PC-3 (cell line): Measurements from ENCODE around the gene AARSD1. TPM values are rescaled to one million over a fixed set of nuclear protein-coding genes. Genes with fewer than 3 reads are reported as not detected.

Experiments used
- ATAC-seq: fragments of 200-7000 bp; cut with Tn5 transposase; 2 replicates; pipeline ENCODE4 v1.9.1; 2020; ENCODE audit warnings: mild to moderate bottlenecking, moderate library complexity
- BruUV-seq: library from RNA; stranded (reverse); fragments of 400-500 nt; replicated peaks from 2 replicates; lab custom pipeline; 2021; lab: Mats Ljungman, UMichigan
- CTCF ChIA-PET: fragments of 300-600 bp; sonication (Branson Sonifier 250); formaldehyde crosslinking; loops from one replicate; lab custom pipeline; 2022; ENCODE audit warnings: antibody characterized with exemption; lab: Charles Lee
- POLR2A ChIA-PET: fragments of 300-600 bp; sonication (Branson Sonifier 250); formaldehyde crosslinking; loops from one replicate; lab custom pipeline; 2022; ENCODE audit warnings: antibody characterized with exemption; ENCODE audit not compliant: unreplicated experiment; lab: Charles Lee
- DNase-seq: peaks from one replicate; pipeline ENCODE4 v3.0.0-alpha.2; 2015
- H2AFZ ChIP-seq: fragments of 300-600 bp; sonication (generic); 2 replicates; pipeline ENCODE4 v1.6.0; 2016; ENCODE audit warnings: antibody characterized with exemption, low read length
- H3F3A ChIP-seq: fragments of 300-600 bp; sonication (generic); one replicate; pipeline ENCODE4 v1.6.0; 2017; ENCODE audit warnings: antibody characterized with exemption, low read length, control low read depth, mild to moderate bottlenecking; ENCODE audit not compliant: unreplicated experiment
- H3K27ac ChIP-seq: fragments of 300-600 bp; sonication (generic); 2 replicates; pipeline ENCODE4 v1.5.1; 2016; ENCODE audit warnings: mild to moderate bottlenecking, low read length
- H3K27me3 ChIP-seq: fragments of 300-600 bp; sonication (generic); 2 replicates; pipeline ENCODE4 v1.6.1; 2016; ENCODE audit warnings: low read length, mixed read lengths
- H3K36me3 ChIP-seq: fragments of 300-600 bp; sonication (generic); 2 replicates; pipeline ENCODE4 v1.6.1; 2016; ENCODE audit warnings: low read depth, mixed run types, low read length, mixed read lengths
- H3K4me1 ChIP-seq: fragments of 300-600 bp; sonication (generic); 2 replicates; pipeline ENCODE4 v1.5.1; 2016; ENCODE audit warnings: low read length; ENCODE audit not compliant: insufficient read depth
- H3K4me2 ChIP-seq: fragments of 300-600 bp; sonication (generic); 2 replicates; pipeline ENCODE4 v1.6.0; 2016; ENCODE audit warnings: low read length
- H3K4me3 ChIP-seq: fragments of 300-600 bp; sonication (generic); 2 replicates; pipeline ENCODE4 v1.5.1; 2016; ENCODE audit warnings: mild to moderate bottlenecking, low read length, mixed read lengths
- H3K79me2 ChIP-seq: fragments of 300-600 bp; sonication (generic); 2 replicates; pipeline ENCODE4 v1.6.1; 2017; ENCODE audit warnings: low read length, mixed read lengths
- H3K9ac ChIP-seq: fragments of 300-600 bp; sonication (generic); 2 replicates; pipeline ENCODE4 v1.6.0; 2016; ENCODE audit warnings: mild to moderate bottlenecking, low read length
- H3K9me2 ChIP-seq: fragments of 300-600 bp; sonication (generic); replicated peaks from 2 replicates; pipeline ENCODE4 v1.6.1; 2016; ENCODE audit warnings: mixed run types, low read length, mixed read lengths
- H3K9me3 ChIP-seq: fragments of 300-600 bp; sonication (generic); 2 replicates; pipeline ENCODE4 v1.6.1; 2016; ENCODE audit warnings: low read length, mixed read lengths
- H4K20me1 ChIP-seq: fragments of 300-600 bp; sonication (generic); 2 replicates; pipeline ENCODE4 v1.6.1; 2016; ENCODE audit warnings: low read length, mixed read lengths
- EZH2 ChIP-seq: fragments of 300-600 bp; sonication (generic); IDR thresholded peaks from one replicate; pipeline ENCODE4 v1.6.1; 2017; ENCODE audit warnings: antibody characterized with exemption, mild to moderate bottlenecking, low read length; ENCODE audit not compliant: unreplicated experiment
- EZH2phosphoT487 ChIP-seq: fragments of 300-600 bp; sonication (generic); IDR thresholded peaks from 2 replicates; pipeline ENCODE4 v1.6.1; 2018; ENCODE audit warnings: mild to moderate bottlenecking, antibody characterized with exemption, low read length, borderline replicate concordance
- intact Hi-C: fragments of 100-400 bp; cut with micrococcal nuclease; formaldehyde crosslinking; loops from 2 replicates; pipeline ENCODE4 v1.9.0; 2023
- total RNA-seq: library from RNA; depleted of rRNA; stranded (reverse); fragments of >200 nt; gene quantifications from 2 replicates; pipeline ENCODE4 v1.2.3, GENCODE V29; 2014
- TF ChIP-seq, protein P1 (sequence below): fragments of 300-600 bp; sonication (generic); conservative IDR thresholded peaks from 2 replicates; pipeline ENCODE4 v1.5.1; 2017; ENCODE audit warnings: antibody characterized with exemption, low read depth, mild to moderate bottlenecking, low read length

Gene AARSD1
- total RNA-seq, 1 experiment from 2014 or later = 32.5 TPM

- Histone ChIP-seq H3K27ac (no peak overlapping the region), H3K36me3 (no peaks in the 10 kb centered on the region), H3K4me2 (no peak overlapping the region), H3K27me3 (no peaks in the 10 kb centered on the region), H3K79me2 (no peaks in the 10 kb centered on the region), H4K20me1 (no peaks in the 10 kb centered on the region), H3K9me3 (no peaks in the 10 kb centered on the region), H3F3A (no peaks in the 10 kb centered on the region), H3K9ac (no peak overlapping the region), H3K4me3 (no peak overlapping the region), H3K9me2 (no peaks in the 10 kb centered on the region), H3K4me1 (no peaks in the 10 kb centered on the region), H2AFZ (no peak overlapping the region)
- CTCF ChIA-PET = no interaction called here
- intact Hi-C loops = no loop called here
- DNase-seq (peak; percentile 59), ATAC-seq (peak; percentile 62; the same call in 1 of the 2 replicates)
- POLR2A ChIA-PET = no interaction called here
- TF ChIP-seq EZH2 = no peak
- TF ChIP-seq, protein P1, sequence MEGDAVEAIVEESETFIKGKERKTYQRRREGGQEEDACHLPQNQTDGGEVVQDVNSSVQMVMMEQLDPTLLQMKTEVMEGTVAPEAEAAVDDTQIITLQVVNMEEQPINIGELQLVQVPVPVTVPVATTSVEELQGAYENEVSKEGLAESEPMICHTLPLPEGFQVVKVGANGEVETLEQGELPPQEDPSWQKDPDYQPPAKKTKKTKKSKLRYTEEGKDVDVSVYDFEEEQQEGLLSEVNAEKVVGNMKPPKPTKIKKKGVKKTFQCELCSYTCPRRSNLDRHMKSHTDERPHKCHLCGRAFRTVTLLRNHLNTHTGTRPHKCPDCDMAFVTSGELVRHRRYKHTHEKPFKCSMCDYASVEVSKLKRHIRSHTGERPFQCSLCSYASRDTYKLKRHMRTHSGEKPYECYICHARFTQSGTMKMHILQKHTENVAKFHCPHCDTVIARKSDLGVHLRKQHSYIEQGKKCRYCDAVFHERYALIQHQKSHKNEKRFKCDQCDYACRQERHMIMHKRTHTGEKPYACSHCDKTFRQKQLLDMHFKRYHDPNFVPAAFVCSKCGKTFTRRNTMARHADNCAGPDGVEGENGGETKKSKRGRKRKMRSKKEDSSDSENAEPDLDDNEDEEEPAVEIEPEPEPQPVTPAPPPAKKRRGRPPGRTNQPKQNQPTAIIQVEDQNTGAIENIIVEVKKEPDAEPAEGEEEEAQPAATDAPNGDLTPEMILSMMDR = peak; percentile 71
- no TSS peak for BruUV-seq
These were observed 26.3 kb downstream of the AARSD1 start for GRCh38 chr17:42937712-42938596.

DNA sequence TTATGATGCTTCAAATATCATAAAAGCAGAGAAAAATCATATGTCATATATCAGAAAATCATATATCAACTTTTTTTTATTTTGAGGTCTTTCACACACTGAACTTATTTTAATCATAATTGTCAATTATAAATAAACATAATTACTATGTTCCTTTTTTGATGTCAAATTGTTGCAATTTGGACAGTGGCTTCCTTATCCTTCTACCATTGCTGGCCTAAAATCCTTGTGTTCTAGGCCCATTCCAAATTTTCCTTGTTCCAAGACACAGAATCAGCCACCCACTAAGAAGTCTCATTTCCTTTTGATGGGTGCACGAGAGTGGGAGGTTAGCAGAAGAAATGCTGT, 34.8 kb downstream of the AARSD1 start:
- H3K27ac ChIP-seq = peak overlapping the region; percentile 87

More for the DNA sequence above, 34.8 kb downstream of the AARSD1 start:
- no peaks in the 10 kb centered on the region for H3K79me2 ChIP-seq
- H3F3A ChIP-seq = peaks cover 6% of the 10 kb centered on the region
- no peak for ATAC-seq
- no peaks in the 10 kb centered on the region for H3K36me3 ChIP-seq
- peak overlapping the region; percentile 46; the same call in 1 of the 2 replicates for H3K9ac ChIP-seq
- H3K27me3 ChIP-seq = no peaks in the 10 kb centered on the region
- H3K4me3 ChIP-seq = no peak overlapping the region
- POLR2A ChIA-PET = no interaction called here
- no peaks in the 10 kb centered on the region for H3K9me3 ChIP-seq
- DNase-seq = no peak
- no peaks in the 10 kb centered on the region for H4K20me1 ChIP-seq
- peaks cover 9% of the 10 kb centered on the region for H3K4me1 ChIP-seq
- no TSS peak for BruUV-seq
- CTCF ChIA-PET = interaction anchor here (1.2 to 1.3 kb wide), 2 partner anchors 82 to 86 kb away, joined by 7 to 8 read pairs; no protein-coding TSS in a partner anchor
- H3K9me2 ChIP-seq = no peaks in the 10 kb centered on the region
- TF ChIP-seq, protein P1 = no peak
- TF ChIP-seq EZH2 (no peak), EZH2phosphoT487 (no peak)
- peak overlapping the region; percentile 87; the same call in 1 of the 2 replicates for H2AFZ ChIP-seq
- intact Hi-C loops = loop anchor here (1.0 kb wide), 1 partner anchor 86 kb away; no protein-coding TSS in a partner anchor
- H3K4me2 ChIP-seq = no peak overlapping the region
